Measurements from ENCODE around the gene SERPINB2. TPM values are rescaled to one million over a fixed set of nuclear protein-coding genes. Genes with fewer than 3 reads are reported as not detected.

The SERPINB2 gene
- total RNA-seq, 1 experiment from 2014 or later = not detected

DNA sequence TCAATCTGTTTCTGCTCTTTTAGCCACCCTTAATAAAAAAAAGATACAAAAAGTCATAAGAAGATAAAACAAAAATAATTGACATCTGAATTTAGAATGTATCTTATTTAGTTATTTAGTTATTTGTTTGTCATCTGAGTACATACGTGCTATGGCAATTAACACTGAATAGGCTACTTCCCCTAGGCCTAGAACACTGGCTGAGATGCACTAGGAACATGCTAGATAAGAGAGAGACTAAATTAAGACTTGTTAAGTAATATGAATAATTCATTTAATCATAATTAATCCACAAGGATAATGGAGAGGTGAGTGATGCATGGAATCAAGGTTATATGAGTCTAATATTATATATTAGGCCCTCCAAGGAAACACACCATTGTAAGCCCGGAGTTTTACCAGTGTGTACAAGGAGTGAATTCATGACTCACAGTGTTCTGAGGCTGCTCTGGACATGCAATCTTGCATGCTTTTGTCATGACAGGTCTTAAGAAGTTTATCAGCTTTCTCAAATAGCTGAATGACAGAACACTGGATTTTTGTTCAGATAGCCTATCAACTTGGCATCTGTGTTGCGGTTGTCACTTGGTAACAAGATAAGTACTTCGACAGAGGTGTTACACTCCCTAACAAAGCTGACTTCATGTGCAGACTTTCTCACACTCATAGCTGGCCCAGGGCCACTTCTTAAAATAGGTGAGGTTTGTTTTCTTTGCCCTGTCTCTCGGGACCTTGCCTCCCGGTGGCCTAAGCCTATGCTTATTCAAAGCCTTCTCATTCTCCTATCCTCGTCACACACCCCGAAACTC lies 5.0 kb upstream of the SERPINB2 start:
- in situ Hi-C loops (cut with HindIII; ENCODE audit: low pct_unique_long_range_greater_than_20kb, low sequenced_read_pairs) = no loop called here
- no peak for DNase-seq (ENCODE audit: low read depth, low spot score)

DNA sequence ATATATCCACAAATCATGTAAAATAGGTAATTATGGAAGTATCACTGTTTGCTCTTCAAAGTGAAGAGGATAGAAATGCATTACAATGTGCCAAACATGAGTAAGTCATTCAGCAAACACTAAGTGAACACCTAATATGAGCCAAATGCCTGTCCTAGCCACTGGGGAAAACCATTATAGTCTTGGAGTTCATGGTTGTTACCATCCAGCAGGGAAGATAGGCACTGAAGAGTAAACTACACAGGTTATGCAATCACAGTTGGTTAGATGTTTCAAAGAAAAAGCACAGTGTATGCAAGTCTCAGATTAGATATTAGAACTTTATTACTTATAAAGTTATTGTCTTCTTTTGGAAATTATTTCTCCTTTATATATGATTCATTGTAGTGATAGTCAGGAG lies 3.9 kb upstream of the SERPINB2 start:
- no peak for DNase-seq (ENCODE audit: low read depth, low spot score)
- in situ Hi-C loops (cut with HindIII; ENCODE audit: low pct_unique_long_range_greater_than_20kb, low sequenced_read_pairs) = no loop called here

DNA sequence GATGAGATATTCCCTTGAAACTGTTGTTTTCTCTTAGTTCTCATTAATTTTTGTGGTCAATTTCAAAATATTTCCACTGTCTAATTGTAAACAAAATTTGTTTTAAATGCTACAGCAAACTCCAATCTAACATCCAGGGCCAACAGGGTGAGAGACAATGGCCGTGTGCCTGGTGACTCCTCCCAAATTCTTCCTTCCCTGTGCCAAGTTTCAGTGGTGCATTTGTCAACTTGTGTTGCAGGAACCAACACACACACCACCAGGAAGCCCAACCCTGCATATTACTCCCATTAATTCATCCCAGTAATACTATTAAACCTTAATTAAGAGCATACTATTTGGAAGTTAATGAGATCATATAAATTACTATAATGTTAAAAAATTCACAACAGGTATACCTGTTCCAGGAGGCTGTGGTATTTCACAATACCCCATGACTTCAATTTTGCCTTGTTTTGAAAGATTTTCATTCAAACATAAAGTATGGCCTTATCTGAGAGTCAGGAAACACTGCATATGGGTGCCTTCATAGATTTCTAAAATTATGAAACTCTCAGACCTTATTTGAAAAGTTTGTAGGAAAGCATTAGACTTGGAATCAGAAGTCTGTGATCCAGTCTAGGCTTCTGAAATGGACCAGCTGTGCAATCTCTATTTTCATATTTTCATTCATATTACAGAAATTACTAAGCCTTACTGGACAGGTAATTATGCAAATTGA lies 1.1 kb downstream of the SERPINB2 start:
- in situ Hi-C loops (cut with HindIII; ENCODE audit: low pct_unique_long_range_greater_than_20kb, low sequenced_read_pairs) = no loop called here
- no peak for DNase-seq (ENCODE audit: low read depth, low spot score)

DNA sequence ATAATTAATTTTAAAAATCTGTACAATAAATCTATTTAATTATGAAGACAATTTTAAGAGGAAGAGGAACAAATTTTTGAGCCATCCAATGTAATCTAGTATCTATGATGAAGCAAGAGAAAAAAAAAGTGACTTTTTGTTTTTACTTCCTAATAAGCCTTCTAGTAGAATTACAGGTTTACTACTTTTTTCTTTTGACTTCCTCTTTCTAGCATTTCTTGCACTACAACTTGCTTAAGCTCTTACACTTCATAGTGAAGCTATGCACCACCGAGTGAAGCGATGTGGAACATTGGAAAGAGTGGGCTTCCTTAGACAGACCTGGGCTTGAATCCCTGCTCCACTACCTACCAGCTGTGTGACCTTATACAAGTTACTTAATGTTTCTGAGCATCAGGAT lies 2.1 kb downstream of the SERPINB2 start:
- in situ Hi-C loops (cut with HindIII; ENCODE audit: low pct_unique_long_range_greater_than_20kb, low sequenced_read_pairs) = no loop called here

DNA sequence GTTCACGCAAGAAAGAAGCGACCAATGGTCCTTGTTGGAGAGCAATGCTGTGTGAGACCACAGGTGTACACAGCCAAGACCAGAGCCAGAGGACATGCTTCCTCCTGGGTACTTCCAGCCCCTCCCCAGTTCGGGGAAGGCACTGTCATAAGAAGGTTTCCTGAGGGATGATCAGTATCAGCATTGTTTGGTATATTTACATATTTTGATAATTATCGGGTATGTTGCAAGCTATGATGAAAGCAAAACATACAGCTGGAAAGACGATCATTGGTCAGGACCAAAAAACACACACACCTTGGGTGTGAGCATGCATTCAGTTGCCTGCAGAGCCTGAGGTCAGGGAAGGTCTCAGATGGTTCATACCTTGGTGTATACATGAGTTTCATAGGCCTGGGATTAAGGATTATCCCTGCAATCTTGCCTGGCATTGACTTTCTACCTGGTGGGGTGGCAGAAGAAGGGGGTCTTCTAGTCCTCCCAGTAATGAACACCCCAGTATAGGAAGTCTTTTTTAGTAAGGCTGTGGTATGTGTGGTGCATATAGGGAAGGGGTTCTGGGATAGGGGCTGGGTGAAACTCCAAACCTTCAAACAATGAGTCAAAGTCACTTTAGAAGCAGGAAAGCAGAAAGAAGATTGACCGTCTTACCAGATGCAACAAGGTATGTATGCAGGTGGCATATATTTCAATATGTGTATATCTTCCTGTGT lies 2.9 kb downstream of the SERPINB2 start:
- in situ Hi-C loops (cut with HindIII; ENCODE audit: low pct_unique_long_range_greater_than_20kb, low sequenced_read_pairs) = no loop called here
- DNase-seq (ENCODE audit: low read depth, low spot score) = no peak

More for the DNA sequence above, 2.1 kb downstream of the SERPINB2 start:
- no peak for DNase-seq (ENCODE audit: low read depth, low spot score)

DNA sequence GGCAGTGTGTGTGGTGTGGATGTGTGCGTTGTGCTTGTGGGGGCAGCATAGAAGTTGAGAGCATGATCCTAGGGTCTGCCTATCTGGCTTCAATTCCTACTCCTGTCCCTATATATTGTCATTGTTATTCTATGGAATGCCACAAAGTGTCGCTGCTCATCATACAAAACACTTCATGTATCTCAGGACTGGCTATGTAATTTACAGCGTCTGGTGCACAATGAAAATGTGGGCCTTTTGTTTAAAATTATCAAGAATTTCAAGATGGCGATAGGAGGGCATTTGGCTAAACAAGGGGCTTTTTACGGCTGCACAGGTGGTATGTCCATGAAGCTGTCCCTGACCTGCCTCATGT lies 3.4 kb downstream of the SERPINB2 start:
- in situ Hi-C loops (cut with HindIII; ENCODE audit: low pct_unique_long_range_greater_than_20kb, low sequenced_read_pairs) = no loop called here
- DNase-seq (ENCODE audit: low read depth, low spot score) = peak; percentile 60

DNA sequence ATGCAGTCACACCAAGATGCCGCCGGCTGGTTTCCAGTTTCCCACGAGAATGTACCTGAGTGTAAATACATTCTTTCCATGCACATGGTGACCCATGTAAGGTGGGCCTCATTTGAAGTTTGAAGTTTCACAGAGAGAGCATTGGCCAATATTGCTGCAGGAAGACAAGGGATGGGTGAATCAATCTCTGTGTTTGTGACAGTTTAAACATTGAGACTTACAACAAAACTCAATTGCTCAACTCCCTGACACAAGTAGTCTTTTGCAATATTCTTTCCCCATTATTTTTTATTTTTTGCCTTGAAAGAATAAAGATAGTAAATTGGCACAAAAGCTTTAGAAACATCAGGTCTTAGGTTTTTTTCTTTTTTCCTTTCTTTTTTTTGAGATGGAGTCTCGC lies 5.1 kb downstream of the SERPINB2 start:
- no peak for DNase-seq (ENCODE audit: low read depth, low spot score)
- in situ Hi-C loops (cut with HindIII; ENCODE audit: low pct_unique_long_range_greater_than_20kb, low sequenced_read_pairs) = no loop called here

DNA sequence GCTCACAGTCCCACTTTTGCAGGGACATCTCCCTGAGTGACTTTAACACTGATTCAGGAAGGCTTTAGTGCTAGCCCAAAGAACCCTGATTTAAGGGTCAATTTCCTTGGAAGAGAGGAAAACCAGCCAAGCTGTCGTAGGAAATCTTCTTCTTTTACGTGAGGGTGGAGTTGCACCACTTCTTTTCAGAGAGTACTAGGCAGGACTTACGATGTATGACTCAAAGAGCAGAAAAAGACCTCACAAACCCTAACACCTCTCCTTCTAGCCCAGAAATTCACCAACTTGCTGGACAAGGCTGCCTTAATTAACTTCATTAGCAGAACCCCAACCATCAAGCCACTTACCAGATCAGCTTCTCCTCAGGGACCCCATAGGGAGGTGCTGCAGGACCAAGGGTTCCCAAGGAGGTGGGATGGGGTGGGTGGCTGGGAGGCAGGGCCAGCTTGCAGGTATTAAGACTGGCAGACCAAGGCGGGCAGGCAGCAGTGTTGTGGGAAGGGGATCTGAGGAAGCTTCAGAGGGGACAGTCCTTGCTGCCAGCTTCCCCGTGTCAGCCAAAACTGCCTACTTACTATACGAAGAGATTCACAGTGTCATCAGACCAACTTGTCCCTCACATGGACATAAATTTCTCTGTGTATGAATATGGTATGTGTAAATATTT lies 6.7 kb downstream of the SERPINB2 start:
- in situ Hi-C loops (cut with HindIII; ENCODE audit: low pct_unique_long_range_greater_than_20kb, low sequenced_read_pairs) = no loop called here
- no peak for DNase-seq (ENCODE audit: low read depth, low spot score)

DNA sequence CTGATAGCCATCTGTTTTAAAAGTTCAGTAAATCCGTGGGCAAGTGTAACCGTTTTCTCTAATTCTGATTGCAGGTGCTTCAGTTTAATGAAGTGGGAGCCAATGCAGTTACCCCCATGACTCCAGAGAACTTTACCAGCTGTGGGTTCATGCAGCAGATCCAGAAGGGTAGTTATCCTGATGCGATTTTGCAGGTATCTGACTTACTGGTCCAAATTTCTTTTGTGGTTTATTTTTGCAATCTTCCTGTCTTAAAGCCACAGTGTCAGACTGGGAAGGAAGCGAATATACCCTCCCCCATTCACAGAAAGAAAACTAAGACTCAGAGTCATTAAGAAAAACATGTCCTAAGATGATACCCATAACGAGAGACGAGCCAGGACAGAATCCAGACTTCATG lies 7.7 kb downstream of the SERPINB2 start:
- in situ Hi-C loops (cut with HindIII; ENCODE audit: low pct_unique_long_range_greater_than_20kb, low sequenced_read_pairs) = no loop called here
- no peak for DNase-seq (ENCODE audit: low read depth, low spot score)

DNA sequence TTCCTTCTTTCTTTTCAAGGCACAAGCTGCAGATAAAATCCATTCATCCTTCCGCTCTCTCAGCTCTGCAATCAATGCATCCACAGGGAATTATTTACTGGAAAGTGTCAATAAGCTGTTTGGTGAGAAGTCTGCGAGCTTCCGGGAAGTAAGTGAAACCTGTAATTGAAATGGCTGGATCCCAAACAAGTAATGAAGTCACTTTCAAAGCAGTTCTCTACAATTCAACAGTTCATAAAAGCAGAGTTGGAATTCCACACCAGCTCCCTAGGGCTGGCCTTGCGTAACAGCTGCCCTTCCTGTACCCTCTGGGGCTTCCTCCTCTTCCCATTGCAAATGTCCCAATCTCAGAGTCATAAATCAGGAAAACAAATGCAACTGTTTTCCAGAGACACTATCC lies 9.6 kb downstream of the SERPINB2 start:
- in situ Hi-C loops (cut with HindIII; ENCODE audit: low pct_unique_long_range_greater_than_20kb, low sequenced_read_pairs) = no loop called here
- DNase-seq (ENCODE audit: low read depth, low spot score) = peak; percentile 21

DNA sequence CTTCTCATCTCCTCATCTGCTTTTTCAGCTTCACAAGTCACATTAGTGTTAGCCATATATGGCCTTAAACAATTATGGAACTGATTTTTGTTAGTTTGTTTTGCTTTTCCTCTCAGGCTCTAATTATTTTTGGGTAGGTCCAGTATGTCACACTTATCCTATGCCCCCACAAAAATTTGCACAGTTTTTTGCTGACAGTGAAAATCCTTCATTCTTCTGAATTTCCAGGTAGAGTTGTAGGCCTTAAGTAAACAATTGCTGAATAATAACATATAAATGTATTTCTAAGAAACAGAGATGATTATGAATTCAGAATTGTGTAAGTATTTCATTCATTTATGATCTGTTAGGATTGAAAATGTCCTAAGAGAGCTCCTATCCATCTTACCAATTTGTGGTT lies 11.7 kb downstream of the SERPINB2 start:
- in situ Hi-C loops (cut with HindIII; ENCODE audit: low pct_unique_long_range_greater_than_20kb, low sequenced_read_pairs) = no loop called here
- DNase-seq (ENCODE audit: low read depth, low spot score) = no peak

DNA sequence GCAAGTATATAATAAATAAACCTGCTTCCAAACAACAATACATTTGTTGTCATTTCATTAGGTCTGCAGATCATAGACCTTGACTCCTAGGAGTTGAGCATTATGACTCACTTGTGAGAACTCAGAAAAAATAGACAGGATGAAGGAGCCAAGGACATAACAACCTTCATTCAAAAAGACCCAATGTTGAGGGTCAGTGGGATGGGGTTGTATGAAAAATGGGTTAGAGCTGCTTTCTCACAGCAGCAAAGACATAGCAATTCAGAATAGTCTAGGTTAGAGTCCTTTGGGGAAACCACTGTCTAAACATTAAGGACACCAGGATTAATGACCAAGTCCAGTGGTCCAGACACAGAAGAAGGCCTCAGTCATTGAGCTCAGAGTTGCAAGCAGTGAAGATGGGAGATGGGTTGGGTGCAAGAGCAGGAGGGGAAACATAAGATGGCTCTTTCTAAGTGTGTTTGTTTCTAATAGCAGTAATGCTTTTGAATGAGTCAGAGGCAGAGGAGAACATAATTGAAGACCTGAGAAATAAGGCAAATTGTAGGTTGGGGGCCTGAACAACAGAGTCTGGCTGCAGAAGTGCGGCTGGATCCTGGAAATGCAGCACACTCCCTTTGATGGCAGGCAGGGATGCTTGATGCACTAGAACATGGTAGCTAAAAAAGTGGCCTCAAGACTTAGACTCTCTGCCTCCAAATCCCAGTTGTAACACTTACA lies 16.5 kb downstream of the SERPINB2 start:
- in situ Hi-C loops (cut with HindIII; ENCODE audit: low pct_unique_long_range_greater_than_20kb, low sequenced_read_pairs) = no loop called here
- no peak for DNase-seq (ENCODE audit: low read depth, low spot score)

DNA sequence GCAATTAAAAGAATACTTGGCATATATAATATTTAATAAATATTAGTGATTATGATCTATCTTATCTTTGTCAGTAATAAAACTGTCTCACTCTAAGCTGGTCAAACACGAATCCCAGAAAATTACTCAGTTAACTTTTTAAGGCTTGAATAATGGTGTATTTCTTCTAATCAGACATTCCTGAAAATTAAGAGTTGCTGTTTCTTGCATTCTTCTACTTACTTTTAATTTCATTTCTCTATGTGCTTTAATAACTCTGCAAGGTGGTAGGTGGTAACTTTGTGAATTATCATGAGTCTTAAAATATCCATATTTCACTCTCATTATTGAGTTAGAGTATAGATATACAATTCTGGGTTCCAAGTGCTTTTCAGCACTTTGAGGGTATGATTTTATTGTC lies 17.2 kb downstream of the SERPINB2 start:
- in situ Hi-C loops (cut with HindIII; ENCODE audit: low pct_unique_long_range_greater_than_20kb, low sequenced_read_pairs) = no loop called here
- DNase-seq (ENCODE audit: low read depth, low spot score) = no peak

DNA sequence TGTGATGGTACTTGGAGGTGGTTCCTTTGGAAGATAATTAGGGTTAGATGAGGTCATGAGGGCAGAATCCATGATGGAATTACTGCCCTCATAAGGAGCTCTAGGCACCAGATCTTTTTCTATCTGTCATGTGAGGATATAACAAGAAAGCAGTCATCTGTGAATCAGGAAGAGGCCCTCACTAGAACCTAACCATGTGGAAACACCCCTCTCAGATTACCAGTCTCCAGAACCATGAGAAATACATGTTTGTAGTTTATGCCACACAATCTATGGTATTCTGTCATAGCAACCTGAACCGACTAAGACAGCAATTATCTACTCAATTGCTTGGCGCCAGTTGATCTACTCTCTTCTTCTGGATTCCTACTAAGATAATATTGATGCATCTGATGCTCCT lies 17.9 kb downstream of the SERPINB2 start:
- DNase-seq (ENCODE audit: low read depth, low spot score) = no peak
- in situ Hi-C loops (cut with HindIII; ENCODE audit: low pct_unique_long_range_greater_than_20kb, low sequenced_read_pairs) = no loop called here

DNA sequence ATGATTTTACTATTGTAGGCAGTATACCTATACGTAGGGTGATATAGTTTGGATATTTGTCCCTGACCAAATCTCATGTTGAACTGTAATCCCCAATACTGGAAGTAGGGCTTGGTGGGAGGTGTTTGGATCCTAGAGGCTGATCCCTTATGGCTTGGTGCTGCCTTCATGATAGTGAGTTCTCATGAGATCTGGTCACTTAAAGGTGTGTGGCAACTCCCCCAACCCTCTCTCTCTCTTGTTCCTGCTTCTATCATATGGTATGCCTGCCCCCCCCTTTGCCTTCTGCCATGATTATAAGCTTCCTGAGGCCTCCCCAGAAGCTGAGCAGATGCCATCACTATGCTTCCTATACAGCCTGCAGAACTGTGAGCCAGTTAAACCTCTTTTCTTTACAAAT lies 18.6 kb downstream of the SERPINB2 start:
- in situ Hi-C loops (cut with HindIII; ENCODE audit: low pct_unique_long_range_greater_than_20kb, low sequenced_read_pairs) = no loop called here

DNA sequence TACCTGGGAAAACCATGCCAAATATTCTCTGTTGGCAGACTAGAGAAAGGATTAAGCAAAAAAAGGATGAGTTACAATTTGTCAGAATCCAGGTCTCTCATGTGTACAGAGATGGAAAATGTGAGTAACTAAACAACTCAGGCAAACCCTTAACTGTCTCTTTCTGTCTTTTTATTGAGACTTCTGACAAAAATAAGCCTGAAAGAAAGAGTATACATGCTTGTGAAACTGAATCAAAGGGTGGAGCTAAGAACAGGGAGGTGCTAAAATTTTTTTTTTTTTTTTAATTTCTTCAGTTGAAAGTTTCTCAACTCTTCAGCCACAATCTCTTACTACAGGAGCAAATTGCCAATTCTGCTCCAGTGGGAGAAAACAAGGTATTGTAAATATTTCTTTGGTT lies 20.2 kb downstream of the SERPINB2 start, which contains the start of gene SERPINB10:
TSS of gene SERPINB10 (plus strand) at position 295 of the 400 bp plus-strand sequence. CDS start 7,553 bp downstream, outside the sequence.
- no peak for DNase-seq (ENCODE audit: low read depth, low spot score)
- in situ Hi-C loops (cut with HindIII; ENCODE audit: low pct_unique_long_range_greater_than_20kb, low sequenced_read_pairs) = no loop called here

More for the DNA sequence above, 18.6 kb downstream of the SERPINB2 start:
- DNase-seq (ENCODE audit: low read depth, low spot score) = no peak

DNA sequence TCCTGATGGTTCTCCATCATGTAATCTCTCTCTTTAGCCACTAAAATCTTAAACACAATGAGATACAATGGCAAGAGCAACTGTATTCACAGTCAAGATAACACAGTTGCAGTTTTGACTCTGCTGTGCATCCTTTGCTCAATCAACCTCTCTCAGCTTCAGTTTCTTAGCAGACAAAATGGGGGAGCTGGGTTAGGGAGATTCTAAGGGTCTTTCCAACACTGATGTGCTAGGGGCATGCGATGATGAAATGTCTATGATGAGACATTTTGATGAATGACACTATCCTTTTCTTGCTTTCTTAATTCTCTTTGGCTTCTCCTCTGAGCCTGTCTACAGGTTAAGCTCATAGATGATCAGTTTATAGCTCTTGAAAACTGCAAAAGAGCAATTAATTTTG lies 21.4 kb downstream of the SERPINB2 start:
- in situ Hi-C loops (cut with HindIII; ENCODE audit: low pct_unique_long_range_greater_than_20kb, low sequenced_read_pairs) = no loop called here
- DNase-seq (ENCODE audit: low read depth, low spot score) = no peak

All from SK-MEL-5 (cell line).